ENCODE results near the gene CENPT. TPM values are rescaled to one million over a fixed set of nuclear protein-coding genes. Genes with fewer than 3 reads are reported as not detected.

The CENPT gene
- total and polyA plus RNA-seq, 2 of the 8 experiments (the other 6 are each of a cell fraction or from before 2014, with no cell fraction given) = 42.4 to 53.4 TPM

DNA sequence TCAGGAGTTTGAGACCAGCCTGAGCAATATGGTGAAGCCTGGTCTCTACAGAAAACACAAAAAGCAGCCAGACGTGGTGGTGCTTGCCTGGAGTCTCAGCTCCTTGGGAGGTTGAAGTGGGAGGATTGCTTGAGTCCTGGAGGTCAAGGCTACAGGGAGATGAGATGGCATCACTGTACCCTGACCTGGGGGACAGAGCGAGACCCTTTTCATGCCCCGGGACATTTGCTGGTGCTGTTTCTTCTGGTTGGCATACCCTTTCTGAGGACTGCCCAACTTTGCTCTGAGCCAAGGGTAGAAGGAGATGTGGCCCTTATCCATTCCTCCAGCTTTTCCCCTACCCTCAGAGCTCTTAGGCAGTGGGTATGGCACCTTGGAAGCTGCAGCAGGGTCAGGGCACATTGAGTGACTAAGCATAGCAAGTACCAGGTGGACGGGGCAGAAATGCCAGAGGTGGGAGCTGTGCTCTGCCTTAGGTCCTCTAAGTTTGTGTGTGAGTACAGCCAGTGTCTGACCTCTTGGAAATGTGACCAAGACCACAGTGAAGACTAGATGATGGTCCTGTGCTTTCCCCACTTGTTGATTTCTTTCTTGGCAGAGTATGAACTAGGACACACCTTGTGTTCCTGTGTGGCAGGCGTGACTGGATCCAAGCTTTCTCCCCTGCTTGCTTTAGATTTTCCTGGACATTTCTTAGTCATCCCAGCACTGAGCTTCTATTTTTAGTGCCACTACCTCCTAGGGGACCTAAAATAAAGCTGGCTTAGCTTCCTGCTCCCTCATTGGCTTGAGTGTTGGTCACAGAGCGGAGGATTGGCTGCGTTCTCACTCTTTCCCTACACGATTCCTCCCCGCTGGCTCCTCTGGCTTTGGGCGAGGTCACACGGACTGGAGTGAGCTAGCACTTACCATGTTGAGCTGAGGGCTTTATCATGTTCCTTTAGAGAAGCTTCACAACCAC lies 15.4 kb upstream of the CENPT start:
- H4K8ac ChIP-seq (ENCODE audit: extremely low read depth, insufficient read depth, low read length) = no peak overlapping the region
- ChIA-PET CTCF (ENCODE audit: partially characterized antibody) (interaction anchor here (0.5 to 12.2 kb wide), 17 partner anchors 9 to 384 kb away, joined by 3 to 123 read pairs (median 5); partner anchors contain the start of genes CENPT, NRN1L and NUTF2), POLR2A (ENCODE audit: partially characterized antibody) (interaction anchor here (0.7 to 7.0 kb wide), 7 partner anchors 9 to 72 kb away, joined by 3 to 100 read pairs (median 6); partner anchors contain the start of genes CENPT, EDC4 and NUTF2)
- peaks cover 0 to 10% (median 4%) of the 10 kb centered on the region in 4 experiments; a peak in 5 of 7 replicates for H3K4me1 ChIP-seq (replicated peaks in 1 of 4; ENCODE audit: control insufficient read depth in 3 of 4, insufficient read depth in 4 of 4, low read length in 3 of 4)
- H3K9ac ChIP-seq (replicated peaks in 1 of 4; ENCODE audit: extremely low read depth in 1 of 4, low read depth in 3 of 4, low read length in 3 of 4) = peak overlapping the region in 1 of 4 experiments; percentile 35; a peak in 1 of 7 replicates
- H3K9me3 ChIP-seq (ENCODE audit: insufficient read depth in 2 of 2, low read depth in 1 of 2, low read length in 1 of 2) = no peaks in the 10 kb centered on the region
- no peak overlapping the region for H3K18ac ChIP-seq (ENCODE audit: extremely low read depth, low read length)
- H4K91ac ChIP-seq (replicated peaks; ENCODE audit: insufficient read length, low read length) = no peak overlapping the region
- H2BK20ac ChIP-seq (ENCODE audit: low read length) = no peak overlapping the region
- no peak overlapping the region; the same call in 1 of the 2 replicates for H2BK5ac ChIP-seq (ENCODE audit: low read depth, low read length)
- no peak overlapping the region for H3K4me3 ChIP-seq (ENCODE audit: extremely low read depth in 1 of 4, insufficient read depth in 2 of 4, low read depth in 3 of 4, low read length in 4 of 4)
- H3K79me1 ChIP-seq (ENCODE audit: low read depth, low read length) = peaks cover 41% of the 10 kb centered on the region
- no peak overlapping the region for H2AK5ac ChIP-seq (ENCODE audit: low read depth, low read length)
- H3K14ac ChIP-seq (ENCODE audit: insufficient read length) = no peak overlapping the region
- H3K56ac ChIP-seq (replicated peaks; ENCODE audit: insufficient read length, low read depth, low read length) = no peak overlapping the region
- peak overlapping the region; percentile 39; the same call in 1 of the 2 replicates for H2BK12ac ChIP-seq (ENCODE audit: low read depth, low read length)
- no peak overlapping the region for H2AFZ ChIP-seq (ENCODE audit: low read length)
- H3K23me2 ChIP-seq (ENCODE audit: low read depth, low read length) = no peaks in the 10 kb centered on the region
- FAIRE-seq (no peak), DNase-seq (ENCODE audit: low read depth in 1 of 2, low spot score in 2 of 2) (no peak)
- H3K79me2 ChIP-seq (ENCODE audit: control insufficient read depth in 1 of 2, insufficient read depth in 2 of 2, low read length in 2 of 2) = peaks cover 15 to 59% of the 10 kb centered on the region in 2 experiments
- peaks cover 25 to 44% of the 10 kb centered on the region in 2 experiments for H4K20me1 ChIP-seq (replicated peaks in 1 of 2; ENCODE audit: control insufficient read depth in 1 of 2, insufficient read depth in 2 of 2, low read length in 2 of 2)
- H3K27me3 ChIP-seq (replicated peaks in 1 of 4; ENCODE audit: control insufficient read depth in 3 of 4, extremely low read depth in 1 of 4, insufficient read depth in 3 of 4, low read length in 3 of 4) = no peaks in the 10 kb centered on the region
- no peak overlapping the region for H4K5ac ChIP-seq (ENCODE audit: insufficient read length, low read depth, low read length)
- no peak overlapping the region for H2BK120ac ChIP-seq (replicated peaks; ENCODE audit: low read depth, low read length)
- H3K36me3 ChIP-seq (ENCODE audit: control insufficient read depth in 2 of 4, insufficient read depth in 4 of 4, low read length in 3 of 4) = peaks cover 8 to 38% (median 12%) of the 10 kb centered on the region in 4 experiments; a peak in 6 of 8 replicates
- H3K27ac ChIP-seq (ENCODE audit: low read depth, low read length) = no peak overlapping the region
- no peak overlapping the region for H3K23ac ChIP-seq (ENCODE audit: insufficient read length)
- no peak overlapping the region for H3K4me2 ChIP-seq (ENCODE audit: insufficient read depth in 1 of 2, low read depth in 2 of 2, low read length in 2 of 2)
- no peak overlapping the region for H2BK15ac ChIP-seq (ENCODE audit: low read length)
- WGBS, 2 experiments (ENCODE audit: extremely low coverage in 1 of 2, insufficient coverage in 1 of 2, insufficient read length in 1 of 2, insufficient replicate concordance in 2 of 2, low coverage in 1 of 2, low lambda C conversion rate in 2 of 2, missing lambda C conversion rate in 1 of 2) = 88% methylated on average over 11 of the region's 11 CpGs; no CpG with 5 or more reads in 1 of the 2 experiments
- H3K4ac ChIP-seq (replicated peaks; ENCODE audit: insufficient read length, low read depth, low read length) = no peak overlapping the region
- TF ChIP-seq NANOG (IDR thresholded peaks at IDR 0.05; ENCODE audit: insufficient read depth, low read depth, low read length, poor library complexity, severe bottlenecking) (no peak), RXRA (IDR thresholded peaks at IDR 0.05; ENCODE audit: insufficient read depth, low read depth, low read length) (no peak), ATF3 (IDR thresholded peaks at IDR 0.05; ENCODE audit: insufficient read depth, low read depth, low read length) (no peak), SP1 (IDR thresholded peaks at IDR 0.05; ENCODE audit: low read depth, low read length) (no peak), SP4 (IDR thresholded peaks at IDR 0.05; ENCODE audit: low read length) (no peak)
